GM12892 (cell line): Measurements from ENCODE around the gene TFF1. TPM values are rescaled to one million over a fixed set of nuclear protein-coding genes. Genes with fewer than 3 reads are reported as not detected.
"Not testable (repeated sequence)": the region's sequence is repeated elsewhere in the genome, so short reads cannot be mapped to it uniquely, and the experiment has no call there.

ENCODE experiments used
- DNase-seq: peaks from one replicate; pipeline ENCODE4 v3.0.0; 2011; ENCODE audit not compliant: insufficient read length
- FAIRE-seq: peaks from 2 replicates; lab custom pipeline; 2011; peaks lifted over from hg19 to GRCh38; lab: Jason Lieb, UNC
- POLR2A ChIP-seq: IDR thresholded peaks from 2 replicates; pipeline ENCODE4 v1.6.1; 2011; ENCODE audit warnings: low read depth, low read length, control low read depth
- POLR2AphosphoS5 ChIP-seq: IDR thresholded peaks from 2 replicates; pipeline ENCODE4 v1.6.1; 2011; ENCODE audit warnings: low read depth, low read length, control low read depth
- TAF1 ChIP-seq: IDR thresholded peaks from 2 replicates; pipeline ENCODE4 v1.6.1; 2011; ENCODE audit warnings: low read depth, mild to moderate bottlenecking, control low read depth, low read length, borderline replicate concordance
- polyA plus RNA-seq: library from polyadenylated mRNA; unstranded; fragments of >200 nt; gene quantifications from one replicate; pipeline ENCODE4 v1.2.1, GENCODE V29; 2012; ENCODE audit warnings: missing spikeins, inconsistent platforms; ENCODE audit not compliant: missing spikeins

The TFF1 gene
- polyA plus RNA-seq = not detected

DNA sequence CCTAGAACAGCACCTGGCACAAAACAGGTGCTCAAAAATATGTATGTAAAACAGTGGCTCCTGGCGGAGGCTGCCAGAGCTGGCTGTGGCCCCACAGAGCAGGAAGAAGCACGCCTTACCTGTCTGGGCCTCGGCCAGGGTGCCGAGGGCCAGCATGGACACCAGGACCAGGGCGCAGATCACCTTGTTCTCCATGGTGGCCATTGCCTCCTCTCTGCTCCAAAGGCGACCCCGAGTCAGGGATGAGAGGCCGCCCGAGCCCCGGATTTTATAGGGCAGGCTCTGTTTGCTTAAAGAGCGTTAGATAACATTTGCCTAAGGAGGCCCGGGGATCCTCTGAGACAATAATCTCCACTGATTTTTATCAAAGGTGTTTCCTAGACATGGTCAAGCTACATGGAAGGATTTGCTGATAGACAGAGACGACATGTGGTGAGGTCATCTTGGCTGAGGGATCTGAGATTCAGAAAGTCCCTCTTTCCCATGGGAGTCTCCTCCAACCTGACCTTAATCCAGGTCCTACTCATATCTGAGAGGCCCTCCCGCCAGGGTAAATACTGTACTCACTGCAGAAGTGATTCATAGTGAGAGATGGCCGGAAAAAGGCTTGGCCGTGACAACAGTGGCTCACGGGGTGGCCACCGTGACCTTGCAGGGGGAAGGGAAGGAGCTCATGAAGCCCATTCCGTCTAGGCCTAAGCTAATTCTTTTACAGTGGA lies at the start of gene TFF1:
Gene TFF1, minus strand, starts transcription at position 244 of the 719 bp plus-strand sequence. Its CDS starts 40 bp downstream, at position 204.
- no peak for DNase-seq

DNA sequence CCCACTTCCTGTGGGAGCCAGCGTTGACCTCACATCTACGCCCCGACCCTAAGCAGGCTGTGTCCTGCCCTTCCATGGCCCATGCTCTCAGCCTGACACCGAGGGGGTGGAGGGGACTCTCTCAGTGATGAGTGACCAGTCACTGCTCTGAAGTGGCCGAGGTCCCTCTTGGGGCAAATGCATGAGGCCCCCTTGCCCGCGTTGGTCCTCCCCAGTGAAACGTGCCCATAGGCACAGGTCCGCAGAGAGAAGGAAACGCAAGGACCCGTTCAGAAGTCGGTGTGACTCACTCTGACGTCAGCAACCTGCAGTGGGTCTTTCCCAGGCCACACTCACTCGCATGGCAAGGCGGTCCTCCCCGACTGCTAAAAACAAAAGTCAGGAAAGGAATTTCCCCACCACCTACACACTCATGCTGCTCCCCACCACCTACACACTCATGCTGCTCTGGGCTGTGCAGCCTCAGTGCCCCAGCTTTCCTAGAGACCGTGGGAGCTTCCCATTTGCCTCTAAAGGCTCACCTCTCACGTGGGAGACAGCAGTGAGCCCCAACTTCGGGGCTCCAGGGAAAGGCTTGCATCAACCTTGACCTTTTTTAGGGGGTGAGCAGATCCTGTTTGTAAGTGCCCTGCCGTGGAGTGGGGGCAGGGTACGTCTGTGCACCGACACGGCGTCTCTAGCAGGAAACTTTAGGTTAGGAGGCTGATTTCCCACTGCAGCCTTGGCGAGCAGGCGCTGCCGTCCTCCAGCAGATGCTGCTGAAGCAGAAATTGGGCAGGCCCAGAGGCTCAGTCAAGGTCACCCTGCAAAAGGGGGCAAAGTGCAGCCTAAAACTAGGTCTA lies 48.8 kb upstream of the TFF1 start:
- DNase-seq = peak; percentile 75
- TF ChIP-seq TAF1 (no peak), POLR2A (peak; percentile 66), POLR2AphosphoS5 (no peak)
- FAIRE-seq = peak; percentile 95

More for the DNA sequence above, at the start of gene TFF1:
- FAIRE-seq = no peak
- TF ChIP-seq TAF1 = no peak
- TF ChIP-seq POLR2A = no peak
- TF ChIP-seq POLR2AphosphoS5 = no peak

DNA sequence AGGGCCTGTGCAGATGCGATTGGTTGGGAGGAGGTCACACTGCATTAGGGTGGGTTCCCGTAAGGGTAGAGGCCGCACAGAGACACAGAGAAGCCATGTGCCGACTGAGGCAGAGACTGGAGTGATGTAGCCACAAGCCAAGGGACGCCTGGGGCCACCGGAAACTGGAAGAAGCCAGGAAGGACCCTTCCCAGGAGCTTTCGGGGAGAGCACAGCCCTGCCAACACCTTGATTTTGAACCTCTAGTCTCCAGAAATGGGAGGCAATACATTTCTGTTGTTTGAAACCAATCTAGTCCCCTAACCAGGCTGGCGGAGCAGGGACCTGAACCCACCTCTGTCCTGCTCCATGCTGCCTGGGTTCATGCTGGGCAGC lies 48.2 kb upstream of the TFF1 start:
- TF ChIP-seq POLR2AphosphoS5 = 0 out of 2 replicates have a peak, but pooled peaks have one; percentile 3
- no peak for TF ChIP-seq TAF1
- no peak for FAIRE-seq
- no peak for DNase-seq

DNA sequence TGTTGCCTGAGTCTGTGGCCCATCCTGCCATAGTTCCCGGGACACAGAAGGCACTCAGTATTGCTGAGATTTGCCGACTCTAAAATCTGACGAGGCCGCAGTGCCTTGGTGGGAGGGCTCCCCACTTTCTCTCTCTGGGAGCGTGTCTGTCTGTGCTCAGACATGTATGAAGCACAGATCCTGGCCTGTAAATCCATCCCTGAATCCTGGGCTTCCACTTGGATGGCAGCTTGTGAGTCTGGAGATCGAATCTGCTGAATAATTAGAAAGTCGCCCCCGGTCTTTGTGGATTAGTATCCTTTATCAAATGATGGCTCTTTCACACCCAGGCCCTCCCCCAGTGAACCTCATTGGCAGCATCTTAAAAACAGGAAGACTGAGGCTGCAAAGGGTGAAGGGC lies 47.7 kb upstream of the TFF1 start:
- no peak for FAIRE-seq
- no peak for DNase-seq
- no peak for TF ChIP-seq TAF1
- no peak for TF ChIP-seq POLR2AphosphoS5
- TF ChIP-seq POLR2A = no peak

DNA sequence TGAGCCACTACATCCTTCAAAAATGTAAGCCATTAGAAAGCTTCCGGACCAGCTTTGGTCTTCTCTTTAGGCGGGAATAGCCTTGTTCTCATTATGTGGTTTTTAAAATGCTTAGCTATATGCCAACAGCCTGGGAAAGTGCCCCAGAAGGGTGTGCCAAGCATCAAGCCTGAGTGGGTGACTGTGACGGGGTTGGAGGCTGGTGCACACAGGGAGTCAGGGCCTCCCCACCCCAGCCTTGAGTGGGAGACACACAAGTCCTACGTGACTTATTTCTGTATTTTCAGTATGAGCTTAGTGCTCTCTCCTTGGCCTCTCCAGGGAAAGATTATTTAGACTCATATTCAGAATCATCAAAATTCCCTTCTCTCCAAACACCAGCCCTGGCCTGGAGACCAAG lies 47.2 kb upstream of the TFF1 start:
- no peak for DNase-seq
- no peak for FAIRE-seq
- TF ChIP-seq POLR2AphosphoS5 (no peak), TAF1 (no peak), POLR2A (no peak)

DNA sequence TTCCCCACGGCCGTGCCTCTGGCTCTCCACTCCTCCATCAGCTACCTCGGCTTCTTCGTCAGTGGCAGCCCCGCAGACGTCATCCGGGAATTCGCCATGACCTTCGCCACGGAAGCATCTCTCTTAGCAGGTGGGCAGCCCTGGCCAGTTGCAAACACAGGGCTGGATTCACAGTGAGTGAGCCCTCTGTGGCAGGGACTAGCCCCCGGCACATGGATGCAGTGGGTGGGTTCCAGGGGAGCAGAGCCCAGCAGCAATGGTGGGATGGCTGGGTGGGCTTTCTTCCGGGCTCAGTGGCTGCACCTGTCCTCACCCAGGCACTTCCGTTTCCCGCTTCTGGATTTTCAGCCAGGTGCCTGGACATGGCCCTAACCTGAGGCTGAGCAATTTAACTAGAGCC lies 46.8 kb upstream of the TFF1 start:
- TF ChIP-seq TAF1 (no peak), POLR2AphosphoS5 (no peak), POLR2A (no peak)
- FAIRE-seq (no peak), DNase-seq (no peak)

DNA sequence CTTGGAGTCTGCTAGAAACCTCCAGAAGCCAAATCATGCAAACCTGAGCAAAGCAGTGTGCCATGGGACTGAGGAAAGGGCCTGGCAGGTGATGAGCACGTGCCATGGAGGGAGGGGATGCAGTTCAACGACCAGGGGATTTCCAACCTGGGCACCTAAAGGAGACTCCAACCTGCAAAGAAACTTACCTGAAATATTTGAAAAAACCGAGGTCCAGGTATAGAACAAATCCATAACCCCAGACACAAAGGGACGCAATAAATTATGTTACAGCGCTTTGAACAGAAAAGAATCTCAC lies 46.2 kb upstream of the TFF1 start:
- TF ChIP-seq POLR2AphosphoS5 (no peak), TAF1 (no peak), POLR2A (no peak)
- DNase-seq = no peak
- FAIRE-seq = no peak

GRCh38 chr21:42411891-42412635 lies 45.7 kb upstream of the TFF1 start:
- no peak for FAIRE-seq
- no peak for TF ChIP-seq POLR2A
- TF ChIP-seq POLR2AphosphoS5 = no peak
- no peak for TF ChIP-seq TAF1
- DNase-seq = no peak

DNA sequence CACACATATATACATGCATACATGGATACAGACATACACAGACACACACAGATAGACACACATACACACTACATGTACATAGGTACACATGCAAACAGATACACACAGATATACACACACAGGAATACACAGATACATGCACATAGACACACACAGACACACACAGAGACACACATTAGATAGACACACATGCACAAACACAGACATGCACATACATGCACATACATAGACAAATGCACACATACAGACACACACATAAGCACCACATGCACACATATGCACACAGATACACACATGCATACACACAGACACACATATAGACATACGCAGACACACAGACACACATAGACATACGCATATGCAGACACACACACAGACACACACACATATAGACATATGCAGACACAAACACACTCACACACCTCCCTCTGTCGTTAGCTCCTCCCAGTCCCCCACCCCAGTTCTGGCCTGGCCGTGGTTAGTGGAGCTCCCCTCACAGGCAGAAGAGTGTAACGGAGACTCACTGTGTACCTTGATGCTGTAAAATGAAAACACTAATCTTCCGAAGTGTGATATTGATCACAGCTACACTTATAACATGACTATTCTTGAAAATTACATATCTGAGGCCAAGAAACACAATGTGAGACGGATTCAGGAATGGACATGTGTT lies 45.0 kb upstream of the TFF1 start:
- FAIRE-seq (no peak), DNase-seq (no peak)
- TF ChIP-seq TAF1 (no peak), POLR2AphosphoS5 (no peak), POLR2A (no peak)

- FAIRE-seq (no peak), DNase-seq (no peak)
- TF ChIP-seq TAF1 (no peak), POLR2A (no peak), POLR2AphosphoS5 (no peak)
Observed at GRCh38 chr21:42409366-42409765, 43.0 kb upstream of the TFF1 start.

DNA sequence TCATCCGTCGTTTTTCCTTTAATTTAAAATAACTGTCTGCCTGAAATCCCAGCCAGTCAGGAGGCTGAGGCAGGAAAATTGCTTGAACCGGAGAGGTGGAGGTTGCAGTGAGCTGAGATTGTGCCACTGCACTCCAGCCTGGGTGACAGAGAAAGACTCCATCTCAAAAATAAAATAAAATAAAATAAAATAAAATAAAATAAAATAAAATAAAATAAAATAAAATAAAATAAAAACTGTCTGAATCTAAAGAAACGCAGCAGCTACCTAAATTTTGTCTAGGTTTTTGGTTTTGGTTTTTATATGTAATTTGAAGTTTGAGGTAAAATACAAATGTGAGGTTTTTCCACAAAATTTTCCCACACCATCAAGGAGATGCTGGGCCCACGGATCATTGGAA lies 42.4 kb upstream of the TFF1 start:
- DNase-seq, FAIRE-seq: not testable (repeated sequence)
